ENCODE data around the gene TMEM45A.
"Not testable (repeated sequence)": the region's sequence is repeated elsewhere in the genome, so short reads cannot be mapped to it uniquely, and the experiment has no call there.

TMEM45A gene

GRCh38 chr3:100492059-100493006, at the start of gene TMEM45A:
TSS of gene TMEM45A (plus strand) at chr3:100492619. CDS start at chr3:100555212, 62,593 bp downstream.
- DNase-seq = peak; percentile 97

GRCh38 chr3:100443690-100444089, 48.7 kb upstream of the TMEM45A start:
- no peak for DNase-seq

GRCh38 chr3:100447067-100447466, 45.4 kb upstream of the TMEM45A start:
- DNase-seq = not testable (repeated sequence)

GRCh38 chr3:100448079-100448478, 44.3 kb upstream of the TMEM45A start:
- DNase-seq = no peak

- no peak for DNase-seq
Measured at GRCh38 chr3:100449214-100449613, 43.2 kb upstream of the TMEM45A start.

- no peak for DNase-seq
Measured at GRCh38 chr3:100454677-100455076, 37.7 kb upstream of the TMEM45A start.

GRCh38 chr3:100455841-100456550, 36.4 kb upstream of the TMEM45A start:
- no peak for DNase-seq

- DNase-seq = no peak
Measured at GRCh38 chr3:100456745-100457144, 35.7 kb upstream of the TMEM45A start.

- DNase-seq = no peak
Measured at GRCh38 chr3:100457811-100458210, 34.6 kb upstream of the TMEM45A start.

GRCh38 chr3:100458814-100459213, 33.6 kb upstream of the TMEM45A start:
- DNase-seq = no peak

GRCh38 chr3:100463002-100463401, 29.4 kb upstream of the TMEM45A start:
- DNase-seq = no peak

GRCh38 chr3:100463646-100464155, 28.7 kb upstream of the TMEM45A start:
- no peak for DNase-seq

- no peak for DNase-seq
Measured at GRCh38 chr3:100465892-100466777, 26.3 kb upstream of the TMEM45A start.

GRCh38 chr3:100467133-100467532, 25.3 kb upstream of the TMEM45A start:
- no peak for DNase-seq

GRCh38 chr3:100468676-100469075, 23.7 kb upstream of the TMEM45A start:
- DNase-seq = no peak

- DNase-seq = no peak
Measured at GRCh38 chr3:100470951-100471350, 21.5 kb upstream of the TMEM45A start.

- no peak for DNase-seq
Measured at GRCh38 chr3:100471444-100471843, 21.0 kb upstream of the TMEM45A start.

GRCh38 chr3:100477851-100478360, 14.5 kb upstream of the TMEM45A start:
- DNase-seq = not testable (repeated sequence)

GRCh38 chr3:100478521-100478920, 13.9 kb upstream of the TMEM45A start:
- DNase-seq = not testable (repeated sequence)

- no peak for DNase-seq
Measured at GRCh38 chr3:100480081-100480480, 12.3 kb upstream of the TMEM45A start.

- no peak for DNase-seq
Measured at GRCh38 chr3:100482176-100482575, 10.2 kb upstream of the TMEM45A start.

GRCh38 chr3:100483529-100483928, 8.9 kb upstream of the TMEM45A start:
- no peak for DNase-seq
